AG20443 (cell line): ENCODE measurements around the gene C11orf24.
"Not testable (repeated sequence)": the region's sequence is repeated elsewhere in the genome, so short reads cannot be mapped to it uniquely, and the experiment has no call there.

ENCODE experiments used
- DNase-seq: peaks from one replicate; pipeline ENCODE4 v3.0.0; 2012; ENCODE audit warnings: low spot score, mixed read lengths

C11orf24 gene

GRCh38 chr11:68271781-68272608 lies at the start of gene C11orf24:
Gene C11orf24 (minus strand): TSS chr11:68271973. CDS start chr11:68263767, 8,206 bp downstream.
- peak; percentile 100 for DNase-seq

DNA sequence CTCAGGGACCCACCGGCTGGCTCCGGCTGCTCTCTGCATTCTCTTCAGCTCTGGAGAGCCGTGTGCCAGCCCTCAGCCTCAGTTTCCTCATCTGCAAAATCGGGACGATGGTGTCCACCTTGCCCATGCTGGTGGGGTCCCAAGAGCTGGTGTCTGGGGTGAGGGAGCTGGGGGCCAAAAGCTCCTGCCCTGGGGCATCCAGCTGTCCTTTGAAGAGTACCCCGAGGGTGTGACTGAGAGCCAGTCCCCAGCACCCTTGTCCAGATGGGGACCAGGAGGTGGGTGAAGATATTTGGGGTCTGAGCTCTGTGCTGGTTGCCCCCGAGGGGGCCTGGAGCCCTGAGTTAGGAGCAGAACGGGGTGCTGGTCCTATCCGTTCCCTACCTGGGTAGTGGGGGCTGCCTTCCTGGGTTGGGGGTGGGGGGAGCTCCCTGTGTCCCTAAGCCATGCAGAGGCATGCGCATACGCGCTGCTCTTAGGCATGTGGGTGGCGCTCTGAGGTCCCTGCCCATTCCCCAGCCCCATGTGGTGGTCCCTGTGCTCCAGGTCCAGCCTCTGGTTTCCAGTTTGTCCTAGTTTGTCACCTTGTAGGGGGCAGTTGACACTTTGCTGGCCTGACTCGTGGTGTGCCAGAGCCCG lies 45.5 kb upstream of the C11orf24 start:
- no peak for DNase-seq

- no peak for DNase-seq
Measured at GRCh38 chr11:68315171-68315920, 43.6 kb upstream of the C11orf24 start.

DNA sequence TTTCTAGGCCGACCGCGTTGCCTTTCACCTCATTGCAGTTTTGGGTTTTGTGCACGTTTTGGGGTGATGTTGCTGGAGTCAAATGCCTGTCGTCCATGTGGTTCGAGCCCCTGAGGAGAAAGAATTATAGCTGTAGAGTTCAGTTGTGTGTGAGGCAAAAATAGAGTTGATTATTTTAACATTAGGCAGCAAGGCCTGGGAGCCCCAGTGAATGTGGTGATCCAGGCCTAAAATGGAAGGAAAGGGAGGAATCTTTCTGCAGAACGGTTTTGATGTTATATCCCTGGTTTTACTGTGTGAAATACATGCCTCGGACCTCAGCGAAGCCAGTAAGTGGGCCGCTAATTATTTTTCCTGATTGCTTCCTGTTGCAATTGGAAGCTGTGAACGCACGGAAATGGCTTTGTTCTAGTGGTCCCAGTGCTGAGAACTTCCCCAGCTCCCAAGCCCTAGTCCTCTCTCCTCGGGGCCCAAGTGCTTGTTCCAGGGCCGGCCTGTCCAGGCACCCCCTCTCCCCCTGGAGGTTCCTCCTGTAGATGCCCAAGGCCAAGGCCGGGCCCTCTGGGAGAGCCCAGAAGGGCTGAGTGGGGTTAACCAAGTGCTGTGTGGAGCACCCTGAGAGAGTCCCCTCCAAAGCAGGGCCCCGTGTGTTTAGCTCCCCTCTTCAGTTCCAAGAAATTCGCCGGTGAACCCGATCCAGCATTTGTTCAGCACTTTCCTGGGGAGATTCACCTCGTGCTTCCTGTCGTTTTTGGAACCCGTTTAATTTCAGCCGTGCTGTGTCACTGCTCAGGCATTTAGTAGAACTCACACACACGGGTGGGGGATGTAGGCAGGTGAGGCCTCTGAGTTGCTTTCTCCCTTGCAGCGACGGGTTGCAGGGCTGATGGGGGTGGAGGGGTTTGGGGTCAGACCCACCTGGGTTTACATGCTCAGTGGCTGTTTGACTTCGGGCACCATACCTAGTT lies 42.7 kb upstream of the C11orf24 start:
- DNase-seq: no peak

GRCh38 chr11:68313574-68314202 lies 41.9 kb upstream of the C11orf24 start:
- peak; percentile 34 for DNase-seq

DNA sequence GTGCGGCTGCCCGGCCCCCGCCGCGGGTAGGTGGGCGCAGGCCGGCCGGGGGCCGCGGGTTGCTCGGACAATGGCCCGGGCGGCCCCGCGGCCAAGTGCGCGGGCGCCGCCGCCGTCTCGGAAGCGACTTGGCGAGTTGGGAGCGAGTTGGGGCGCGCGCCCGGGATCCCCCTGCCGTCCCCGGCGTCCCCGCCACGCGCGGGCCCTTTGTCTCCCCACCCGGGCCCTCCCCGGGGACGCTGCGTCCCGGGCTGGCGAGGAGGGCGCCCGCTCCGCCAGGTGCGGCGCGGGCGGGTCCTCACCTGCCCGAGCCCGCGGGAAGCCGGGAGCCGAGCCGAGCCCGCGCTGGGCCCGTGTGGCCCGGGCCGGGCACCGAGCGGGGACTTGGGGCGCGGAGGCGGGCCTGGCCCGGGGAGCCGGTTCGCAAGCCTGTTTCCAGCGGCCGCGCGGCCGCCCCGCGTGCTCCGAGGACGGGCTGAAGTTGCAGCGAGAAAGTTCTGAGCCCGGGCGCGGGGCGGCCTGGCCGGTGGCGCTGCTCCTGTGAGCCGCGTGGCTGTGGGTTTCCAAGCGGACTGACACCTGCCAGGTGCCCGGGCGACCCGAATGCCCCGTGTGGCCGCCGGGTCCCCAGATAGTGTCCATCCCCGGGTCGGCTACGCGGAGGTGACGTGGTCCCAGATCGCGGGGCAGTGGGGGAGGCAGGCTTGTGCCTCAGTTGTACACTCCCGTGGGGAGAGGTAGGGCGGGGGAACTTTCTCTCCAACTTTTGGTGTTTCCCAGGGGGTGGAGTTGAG lies 41.2 kb upstream of the C11orf24 start:
- DNase-seq: peak; percentile 64

DNA sequence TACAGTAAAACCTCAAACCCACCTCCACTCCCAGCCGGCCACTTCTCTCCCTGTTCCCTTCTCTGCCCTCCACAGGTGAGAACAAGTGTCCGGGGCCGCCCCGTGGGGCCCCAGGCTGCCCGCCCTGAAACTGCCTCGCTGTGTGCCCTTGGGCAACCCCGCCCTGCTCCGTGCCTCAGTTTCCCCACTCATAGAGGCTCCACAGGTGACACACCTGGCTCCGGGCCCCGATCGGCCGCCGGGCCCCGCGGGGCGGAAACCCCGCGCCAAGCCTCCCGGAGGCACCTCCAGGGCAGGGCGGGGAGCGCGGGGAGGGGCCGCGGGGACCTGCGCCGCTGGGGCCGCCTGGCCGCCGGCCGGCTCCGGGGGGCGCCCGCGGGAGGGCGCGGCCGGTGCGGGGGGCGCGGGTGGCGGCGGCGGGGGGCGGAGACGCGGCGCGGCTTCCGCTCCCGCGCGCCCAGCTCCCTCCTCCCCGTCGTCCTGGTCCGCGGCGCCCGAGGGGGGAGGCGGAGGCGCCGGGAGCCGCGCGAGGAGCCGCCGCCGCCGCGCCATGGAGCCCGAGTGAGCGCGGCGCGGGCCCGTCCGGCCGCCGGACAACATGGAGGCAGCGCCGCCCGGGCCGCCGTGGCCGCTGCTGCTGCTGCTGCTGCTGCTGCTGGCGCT lies 40.5 kb upstream of the C11orf24 start, which contains the start of gene LRP5:
TSS of gene LRP5 (plus strand) at position 475 of the 663 bp plus-strand sequence. CDS start at position 599, 124 bp downstream.
- peak; percentile 86 for DNase-seq

DNA sequence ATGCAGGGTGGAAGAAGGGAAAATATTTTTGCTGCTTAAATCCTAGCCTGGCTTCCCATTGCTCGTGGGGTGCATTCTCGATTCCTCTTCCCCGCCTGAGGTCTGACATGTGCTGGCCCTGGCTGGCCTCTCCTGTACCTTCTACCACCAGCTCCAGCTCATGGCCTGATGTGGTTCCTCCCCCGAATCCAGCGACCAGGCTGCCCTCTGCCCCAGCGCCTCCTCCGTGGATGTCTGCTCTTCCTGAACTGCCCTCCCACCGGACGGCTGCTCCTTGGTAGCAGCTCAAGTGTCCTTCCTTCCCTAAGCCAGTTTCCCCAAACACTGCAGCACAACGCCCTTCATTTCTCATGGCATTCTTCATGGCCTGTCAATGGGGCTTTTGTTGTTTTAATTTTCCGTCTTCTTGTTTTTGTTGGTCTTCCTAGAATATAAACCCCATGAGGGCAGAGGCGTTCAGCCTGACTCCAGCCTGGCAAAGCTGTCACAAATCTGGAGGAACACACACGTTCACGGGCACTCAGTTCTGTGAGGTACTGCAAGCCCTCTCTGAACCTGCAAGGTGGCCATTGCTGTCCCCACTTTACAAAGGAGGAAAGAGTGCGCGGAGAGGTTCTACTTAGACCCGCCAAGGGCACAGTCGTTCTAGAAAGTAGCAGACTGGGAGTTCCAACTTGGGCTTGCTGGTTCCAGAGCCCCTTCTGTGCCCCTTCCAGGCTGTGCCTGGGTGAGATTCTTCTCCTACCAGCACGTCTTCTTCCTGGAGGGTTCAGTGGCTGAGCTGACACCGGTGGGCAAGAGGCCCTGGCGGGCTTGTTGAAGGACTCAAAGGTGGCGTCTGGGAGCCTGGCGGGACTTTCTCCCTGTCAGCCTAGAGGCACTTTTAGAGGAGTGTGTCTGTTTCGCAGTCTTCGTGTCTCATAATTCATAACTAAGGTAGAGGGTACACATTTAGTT lies 39.7 kb upstream of the C11orf24 start:
- no peak for DNase-seq

DNA sequence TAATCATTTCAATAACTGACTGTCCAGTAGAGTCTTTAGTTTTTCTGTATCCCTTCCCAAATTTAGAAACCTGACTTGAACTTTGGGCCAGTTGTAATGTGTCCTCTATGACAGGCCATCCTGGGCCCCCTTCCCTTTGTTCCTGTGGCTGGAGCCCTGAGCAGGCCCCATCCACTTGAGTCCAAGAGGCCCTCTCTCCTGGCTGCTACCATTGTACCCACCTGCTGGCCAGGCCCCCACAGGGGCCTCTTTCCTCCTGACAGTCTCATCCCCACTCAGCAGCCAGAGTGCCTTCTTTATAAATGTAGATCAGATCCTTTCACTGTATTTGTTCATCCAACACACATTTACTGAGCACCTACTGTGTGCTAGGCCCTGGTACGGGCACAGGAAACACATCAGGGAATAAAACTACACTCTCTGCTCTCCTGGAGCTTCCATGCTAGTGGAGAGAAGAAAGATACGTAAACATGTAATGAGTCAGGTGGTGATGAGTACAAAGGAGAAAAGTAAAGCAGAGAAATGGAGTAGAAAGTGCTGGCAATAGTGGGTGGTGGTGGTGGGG lies 37.9 kb upstream of the C11orf24 start:
- DNase-seq: no peak

DNA sequence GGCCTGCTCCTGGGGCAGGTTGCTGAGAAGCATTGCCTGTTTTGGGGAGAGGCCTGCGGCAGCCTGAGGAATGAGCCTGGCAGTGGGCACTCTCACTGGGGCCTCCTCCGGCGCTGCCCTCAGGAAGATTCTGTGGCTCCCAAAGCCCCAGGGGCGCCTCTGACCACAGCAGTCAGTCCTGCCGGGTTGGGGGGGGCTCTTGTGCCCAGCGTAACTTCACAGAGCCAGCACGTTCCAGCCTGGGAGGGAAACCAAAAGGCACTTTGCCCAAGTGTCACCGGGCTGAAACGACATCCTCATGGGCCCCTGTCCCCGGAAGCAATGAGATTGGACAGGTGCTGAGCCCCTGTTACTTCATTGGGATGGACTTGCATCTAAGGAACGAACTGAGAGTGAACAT lies 36.3 kb upstream of the C11orf24 start:
- DNase-seq: no peak

DNA sequence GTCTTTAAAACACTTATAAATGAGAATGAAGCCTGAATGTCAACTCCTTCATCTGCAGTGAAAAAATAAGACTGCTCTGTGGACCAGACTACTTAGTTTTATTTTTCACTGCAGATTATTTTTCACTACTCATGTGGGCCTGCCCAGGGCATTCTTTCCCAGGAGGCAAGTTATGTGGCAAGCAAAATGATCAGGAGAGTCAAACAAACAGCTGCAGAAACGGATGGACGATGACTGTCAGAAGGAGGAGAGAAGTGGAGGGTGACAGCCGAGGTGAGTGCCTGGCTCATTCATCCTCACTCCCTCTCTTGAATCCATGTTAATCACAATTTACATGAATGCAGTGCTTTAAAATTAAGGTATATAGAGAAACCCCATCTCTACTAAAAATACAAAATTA lies 34.9 kb upstream of the C11orf24 start:
- no peak for DNase-seq

GRCh38 chr11:68303982-68304780 lies 32.4 kb upstream of the C11orf24 start:
- no peak for DNase-seq

DNA sequence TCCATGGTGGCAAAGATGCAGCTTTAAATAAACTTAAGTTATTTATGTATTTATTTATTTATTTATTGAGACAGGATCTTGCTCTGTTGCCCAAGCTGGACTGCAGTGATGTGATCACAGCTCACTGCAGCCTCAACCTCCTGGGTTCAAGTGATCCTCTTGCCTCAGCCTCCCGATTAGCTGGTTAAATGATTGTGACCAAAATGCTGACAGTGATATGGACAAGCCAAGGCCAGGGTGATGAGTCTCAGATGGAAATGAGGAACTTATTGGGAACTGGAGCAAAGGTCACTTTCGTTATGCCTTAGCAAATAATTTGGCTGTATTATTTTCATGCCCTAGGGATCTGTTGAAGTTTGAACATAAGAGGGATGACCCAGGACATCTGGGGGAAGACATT lies 31.3 kb upstream of the C11orf24 start:
- no peak for DNase-seq

GRCh38 chr11:68302670-68303069 lies 30.9 kb upstream of the C11orf24 start:
- DNase-seq: no peak

GRCh38 chr11:68302256-68302655 lies 30.5 kb upstream of the C11orf24 start:
- no peak for DNase-seq

DNA sequence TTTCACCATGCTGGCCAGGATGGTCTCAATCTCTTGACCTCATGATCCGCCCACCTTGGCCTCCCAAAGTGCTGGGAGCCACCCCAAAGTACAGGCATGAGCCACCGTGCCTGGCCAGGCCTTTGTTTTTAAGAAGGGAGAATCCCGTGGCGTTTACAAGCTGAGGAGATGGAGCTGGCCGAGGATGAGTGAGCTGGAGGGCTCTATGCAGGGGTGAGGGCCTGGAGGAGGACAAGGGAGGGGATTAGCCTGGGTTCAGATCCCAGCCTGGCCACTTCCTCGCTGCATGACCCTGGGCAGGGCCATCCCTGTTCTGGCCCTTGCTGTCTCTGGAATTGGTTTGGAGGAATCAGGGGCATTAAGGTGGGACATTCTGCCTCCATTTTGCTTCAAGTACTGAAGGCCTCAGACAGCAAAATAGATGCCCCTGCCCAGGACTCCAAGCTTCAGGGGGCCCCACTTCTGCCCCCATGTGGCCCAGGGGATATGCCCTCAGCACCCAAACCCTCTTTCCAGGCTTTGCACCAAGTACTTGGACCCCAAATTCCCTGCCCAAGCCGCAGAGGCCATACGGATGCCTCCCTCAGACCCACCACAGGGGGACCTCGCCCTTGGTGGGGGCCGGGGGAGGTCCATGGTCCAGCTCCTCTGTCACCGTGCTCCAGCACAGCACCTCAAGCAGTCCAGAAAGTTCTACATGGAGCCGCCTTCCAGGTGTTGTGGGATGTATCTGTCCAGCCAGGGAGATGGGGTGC lies 28.5 kb upstream of the C11orf24 start:
- no peak for DNase-seq

GRCh38 chr11:68299517-68299879 lies 27.7 kb upstream of the C11orf24 start:
- not testable (repeated sequence) for DNase-seq
